HG02870 (cell line): ENCODE results near the gene RTN4RL2.

Source experiments
- ATAC-seq: cut with Tn5 transposase; IDR thresholded peaks from one replicate; pipeline ENCODE4 v1.9.1; 2021; ENCODE audit warnings: mild to moderate bottlenecking, moderate library complexity; ENCODE audit not compliant: unreplicated experiment

Gene RTN4RL2

DNA sequence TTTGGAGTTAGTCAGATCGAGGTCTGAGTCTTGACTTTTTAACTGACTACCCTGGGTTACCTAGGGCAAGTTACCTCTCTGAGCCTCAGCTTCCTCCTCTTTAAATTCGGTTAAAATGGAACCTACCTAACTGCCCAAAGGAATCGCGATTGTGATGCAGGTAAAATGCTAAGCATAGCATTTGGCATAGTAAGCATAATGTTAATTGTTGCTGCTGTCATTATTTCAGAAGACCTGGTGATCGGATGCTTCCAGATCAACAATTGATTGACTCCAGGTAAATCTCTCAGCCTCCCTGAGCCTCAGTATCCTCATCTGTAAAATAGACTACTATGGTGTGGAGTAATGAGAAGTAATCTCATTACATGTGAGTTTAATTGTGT is 55.7 kb downstream of the RTN4RL2 start:
- no peak for ATAC-seq

DNA sequence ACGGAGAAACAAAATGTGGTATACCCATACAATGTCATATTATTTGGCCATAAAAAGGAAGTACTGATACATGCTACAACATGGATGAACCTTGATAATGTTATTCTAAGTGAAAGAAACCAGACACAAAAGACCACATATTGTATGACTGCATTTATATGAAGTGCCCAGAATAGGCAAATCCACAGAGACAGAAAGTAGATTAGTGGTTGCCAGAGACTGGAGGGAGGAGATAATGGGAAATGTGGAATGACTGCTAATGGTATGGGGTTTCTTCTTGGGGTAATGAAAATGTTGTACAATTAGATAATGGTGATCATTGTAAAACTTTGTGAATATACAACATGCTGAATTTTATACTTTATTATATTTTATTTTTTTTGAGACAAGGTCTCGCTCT is 60.8 kb downstream of the RTN4RL2 start:
- ATAC-seq = no peak

DNA sequence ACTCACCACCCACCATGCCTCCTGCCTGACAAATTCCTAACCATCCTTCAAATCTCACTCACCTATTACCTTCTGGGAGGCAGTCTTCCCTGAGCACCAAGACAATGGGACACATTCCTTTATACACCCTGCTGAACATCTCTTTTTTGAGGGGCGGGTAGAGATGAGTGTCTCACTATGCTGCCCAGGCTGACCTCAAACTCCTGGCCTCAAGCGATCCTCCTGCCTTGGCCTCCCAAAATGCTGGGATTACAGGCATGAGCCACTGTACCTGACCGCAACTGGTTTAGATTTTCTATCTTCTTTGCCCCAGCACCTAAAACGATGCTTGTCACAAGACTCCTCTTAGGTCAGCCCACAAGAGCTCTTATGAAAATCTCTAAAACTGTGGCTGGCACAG is 63.1 kb downstream of the RTN4RL2 start:
- ATAC-seq = no peak
